ENCODE results near the gene ZFP64. TPM values are rescaled to one million over a fixed set of nuclear protein-coding genes. Genes with fewer than 3 reads are reported as not detected.

ZFP64 gene
- total RNA-seq, 1 experiment from 2014 or later = 16.0 TPM

DNA sequence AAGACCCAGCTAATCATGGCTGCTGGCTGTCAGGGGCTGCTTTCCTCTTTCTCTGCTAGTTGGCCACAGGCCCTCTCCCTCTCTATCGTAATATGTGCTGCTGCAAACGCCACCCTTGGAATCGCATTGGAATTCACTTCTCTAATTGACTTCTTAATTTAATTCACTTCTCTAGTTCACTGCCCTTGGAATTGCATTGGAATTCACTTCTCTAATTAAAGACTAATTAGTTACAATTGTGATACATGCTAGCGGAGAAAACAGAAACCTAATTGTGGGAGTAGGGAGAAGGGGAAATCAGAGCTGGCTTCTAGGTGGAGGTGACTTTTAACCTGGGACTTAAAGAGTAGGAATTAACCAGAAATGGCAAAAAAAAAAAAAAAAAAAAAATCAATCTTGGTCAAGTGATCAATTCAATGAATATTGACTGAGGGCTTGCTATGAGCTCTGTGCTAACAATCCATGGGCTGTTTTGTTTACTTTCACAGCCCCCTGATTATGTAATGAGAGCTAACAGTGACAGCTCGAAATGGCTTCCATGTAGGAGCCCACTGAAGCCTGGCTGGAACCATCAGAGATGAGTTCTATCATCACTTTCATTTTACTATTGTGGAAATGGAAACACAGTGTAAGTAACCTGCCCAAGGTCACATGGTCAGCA is 11.3 kb downstream of the ZFP64 start:
- H3K27ac ChIP-seq (ENCODE audit: low read depth, low read length) = no peak overlapping the region
- CTCF ChIA-PET = no interaction called here
- DNase-seq (ENCODE audit: low read depth, low spot score) = no peak

More for the DNA sequence above, 11.3 kb downstream of the ZFP64 start:
- H3K9me3 ChIP-seq (ENCODE audit: control insufficient read depth in 1 of 2, insufficient read depth in 1 of 2, low read depth in 1 of 2, low read length in 2 of 2) = no peaks in the 10 kb centered on the region
- ATAC-seq = no peak
- H3K4me2 ChIP-seq (ENCODE audit: low read length) = no peak overlapping the region
- RAD21 ChIA-PET (ENCODE audit: low non-redundant PET in 1 of 2, low total read pairs in 2 of 2, uncharacterized antibody in 2 of 2, unreplicated experiment in 2 of 2) = no interaction called here
- H3K36me3 ChIP-seq (ENCODE audit: control insufficient read depth in 1 of 2, insufficient read depth in 2 of 2, low read length in 2 of 2) = peaks cover 4 to 6% of the 10 kb centered on the region in 2 experiments; a peak in 1 of 4 replicates
- intact Hi-C loops (cut with micrococcal nuclease) = no loop called here
- H3K4me3 ChIP-seq (replicated peaks in 1 of 2; ENCODE audit: low read depth in 1 of 2, low read length in 2 of 2) = no peak overlapping the region
- H3K9ac ChIP-seq (ENCODE audit: low read length) = no peak overlapping the region
- no peaks in the 10 kb centered on the region for H3K79me2 ChIP-seq (ENCODE audit: insufficient read depth, low read length)
- POLR2A ChIA-PET = no interaction called here
- no peaks in the 10 kb centered on the region for H3K4me1 ChIP-seq (ENCODE audit: control insufficient read depth in 1 of 2, insufficient read depth in 2 of 2, low read length in 2 of 2)
- BruUV-seq (replicated peaks) = no TSS peak
- TF ChIP-seq ZNF274 (IDR thresholded peaks at IDR 0.05; ENCODE audit: low read depth, low read length) = no peak
- TF ChIP-seq ZBTB33 (IDR thresholded peaks at IDR 0.05; ENCODE audit: extremely low read depth, insufficient replicate concordance, low read length) = no peak
- TF ChIP-seq EZH2 (IDR thresholded peaks at IDR 0.05) = no peak
- no peak for TF ChIP-seq CBX3 (IDR thresholded peaks at IDR 0.05; ENCODE audit: low read depth)
- TF ChIP-seq JUND (IDR thresholded peaks at IDR 0.05) = no peak
- no peak for TF ChIP-seq POLR2AphosphoS5 (IDR thresholded peaks at IDR 0.05; ENCODE audit: low read depth, low read length)
- TF ChIP-seq TCF7L2 (IDR thresholded peaks at IDR 0.05; ENCODE audit: borderline replicate concordance, extremely low read depth, insufficient read depth, insufficient read length) = no peak
- TF ChIP-seq REST (IDR thresholded peaks at IDR 0.05; ENCODE audit: low read depth) = no peak
- no peak for TF ChIP-seq CEBPB (IDR thresholded peaks at IDR 0.05; ENCODE audit: low read depth)
- TF ChIP-seq, protein P1, sequence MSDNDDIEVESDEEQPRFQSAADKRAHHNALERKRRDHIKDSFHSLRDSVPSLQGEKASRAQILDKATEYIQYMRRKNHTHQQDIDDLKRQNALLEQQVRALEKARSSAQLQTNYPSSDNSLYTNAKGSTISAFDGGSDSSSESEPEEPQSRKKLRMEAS (IDR thresholded peaks at IDR 0.05) = no peak
- no peak for TF ChIP-seq ATF3 (IDR thresholded peaks at IDR 0.05)
- TF ChIP-seq, protein P2, sequence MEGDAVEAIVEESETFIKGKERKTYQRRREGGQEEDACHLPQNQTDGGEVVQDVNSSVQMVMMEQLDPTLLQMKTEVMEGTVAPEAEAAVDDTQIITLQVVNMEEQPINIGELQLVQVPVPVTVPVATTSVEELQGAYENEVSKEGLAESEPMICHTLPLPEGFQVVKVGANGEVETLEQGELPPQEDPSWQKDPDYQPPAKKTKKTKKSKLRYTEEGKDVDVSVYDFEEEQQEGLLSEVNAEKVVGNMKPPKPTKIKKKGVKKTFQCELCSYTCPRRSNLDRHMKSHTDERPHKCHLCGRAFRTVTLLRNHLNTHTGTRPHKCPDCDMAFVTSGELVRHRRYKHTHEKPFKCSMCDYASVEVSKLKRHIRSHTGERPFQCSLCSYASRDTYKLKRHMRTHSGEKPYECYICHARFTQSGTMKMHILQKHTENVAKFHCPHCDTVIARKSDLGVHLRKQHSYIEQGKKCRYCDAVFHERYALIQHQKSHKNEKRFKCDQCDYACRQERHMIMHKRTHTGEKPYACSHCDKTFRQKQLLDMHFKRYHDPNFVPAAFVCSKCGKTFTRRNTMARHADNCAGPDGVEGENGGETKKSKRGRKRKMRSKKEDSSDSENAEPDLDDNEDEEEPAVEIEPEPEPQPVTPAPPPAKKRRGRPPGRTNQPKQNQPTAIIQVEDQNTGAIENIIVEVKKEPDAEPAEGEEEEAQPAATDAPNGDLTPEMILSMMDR (IDR thresholded peaks at IDR 0.05 in 2 of 3, conservative IDR thresholded peaks at IDR 0.05 in 1 of 3; ENCODE audit: borderline replicate concordance in 1 of 3, insufficient read depth in 1 of 3, low read depth in 2 of 3, low read length in 2 of 3) = no peak
- no peak for TF ChIP-seq SIN3A (IDR thresholded peaks at IDR 0.05; ENCODE audit: low read depth)
- no peak for TF ChIP-seq SRF (IDR thresholded peaks at IDR 0.05; ENCODE audit: low read depth)
- no peak for TF ChIP-seq FOSL1 (IDR thresholded peaks at IDR 0.05; ENCODE audit: low read depth)
- no peak overlapping the region for H2AFZ ChIP-seq (ENCODE audit: low read depth, low read length, poor library complexity, severe bottlenecking)
- H3K9me2 ChIP-seq (ENCODE audit: insufficient read depth) = no peaks in the 10 kb centered on the region
- H4K20me1 ChIP-seq (ENCODE audit: insufficient read depth) = no peaks in the 10 kb centered on the region
- no peaks in the 10 kb centered on the region for H3K27me3 ChIP-seq (ENCODE audit: insufficient read depth, low read length)

Measured in HCT116 (cell line).